CD4-positive, alpha-beta memory T cell (primary cell): ENCODE results near the gene CNTN1. TPM values are rescaled to one million over a fixed set of nuclear protein-coding genes. Genes with fewer than 3 reads are reported as not detected.
A peak's percentile ranks its signal among the peaks of the same experiment; 100 is the strongest.

Source experiments
- CTCF ChIA-PET: fragments of 350-600 bp; sonication (Branson Sonifier 250); formaldehyde crosslinking; loops from one replicate; lab custom pipeline; 2021; ENCODE audit warnings: inconsistent platforms; ENCODE audit not compliant: partially characterized antibody; lab: Charles Lee
- POLR2A ChIA-PET: fragments of 350-600 bp; sonication (Branson Sonifier 250); formaldehyde crosslinking; loops from one replicate; lab custom pipeline; 2021; ENCODE audit not compliant: partially characterized antibody; lab: Charles Lee
- DNase-seq, 5 donors: peaks; one replicate each; pipeline versions ENCODE4 v3.0.0 to v3.0.0-alpha.2; 2020 to 2022; ENCODE audit warnings: mixed read lengths in 1 of 5
- H3K27ac ChIP-seq: one replicate; pipeline ENCODE4 v1.7.0; 2013; ENCODE audit warnings: low read depth, low read length
- H3K27me3 ChIP-seq: 2 replicates; pipeline ENCODE4 v1.7.0; 2013; ENCODE audit warnings: mild to moderate bottlenecking, low read length, moderate library complexity; ENCODE audit not compliant: insufficient read depth
- H3K36me3 ChIP-seq: 2 replicates; pipeline ENCODE4 v1.7.0; 2013; ENCODE audit warnings: mild to moderate bottlenecking, low read length, moderate library complexity; ENCODE audit not compliant: insufficient read depth
- H3K4me1 ChIP-seq: 2 replicates; pipeline ENCODE4 v1.7.0; 2013; ENCODE audit warnings: mild to moderate bottlenecking, low read length, moderate library complexity; ENCODE audit not compliant: insufficient read depth
- H3K4me3 ChIP-seq, 2 donors: one replicate each; pipeline ENCODE4 v1.7.0; 2013; ENCODE audit warnings: low read length in 2 of 2, mild to moderate bottlenecking in 1 of 2
- H3K9me3 ChIP-seq, 2 donors: one replicate each; pipeline ENCODE4 v1.7.0; 2013; ENCODE audit warnings: low read length in 2 of 2, control low read depth in 1 of 2; ENCODE audit not compliant: control insufficient read depth in 1 of 2
- H3K27ac Mint-ChIP-seq, 7 donors: one replicate each; pipeline ENCODE4 v1.8.0; 2020 to 2021; ENCODE audit warnings: mixed read lengths in 7 of 7, mild to moderate bottlenecking in 6 of 7, inconsistent platforms in 3 of 7, moderate library complexity in 3 of 7
- H3K27me3 Mint-ChIP-seq, 2 donors: one replicate each; pipeline ENCODE4 v1.8.0; 2020 to 2021; ENCODE audit warnings: mixed read lengths in 2 of 2
- H3K36me3 Mint-ChIP-seq, 2 donors: one replicate each; pipeline ENCODE4 v1.8.0; 2020 to 2021; ENCODE audit warnings: mixed read lengths in 2 of 2, inconsistent platforms in 1 of 2, mild to moderate bottlenecking in 1 of 2
- H3K4me1 Mint-ChIP-seq, 4 donors: one replicate each; pipeline ENCODE4 v1.8.0; 2020 to 2021; ENCODE audit warnings: mixed read lengths in 4 of 4, mild to moderate bottlenecking in 1 of 4
- H3K4me3 Mint-ChIP-seq, 8 donors: one replicate each; pipeline ENCODE4 v1.8.0; 2020 to 2021; ENCODE audit warnings: mixed read lengths in 8 of 8, mild to moderate bottlenecking in 7 of 8, moderate library complexity in 6 of 8, inconsistent platforms in 3 of 8
- H3K9me3 Mint-ChIP-seq, 8 donors: one replicate each; pipeline ENCODE4 v1.8.0; 2020 to 2021; ENCODE audit warnings: mixed read lengths in 8 of 8, mild to moderate bottlenecking in 5 of 8, inconsistent platforms in 3 of 8, moderate library complexity in 1 of 8
- intact Hi-C: fragments of 100-400 bp; cut with micrococcal nuclease; formaldehyde crosslinking; loops from one replicate; pipeline ENCODE4 v1.15.1; 2023
- polyA plus RNA-seq, 2 donors: library from polyadenylated mRNA; unstranded; fragments of 300-500 nt; fragmentation: Illumina TruSeq; gene quantifications; one replicate each; pipeline ENCODE4 v1.2.3, GENCODE V29; 2021
- total RNA-seq, 2 experiments: library from RNA; stranded (reverse); gene quantifications; one replicate each; pipeline ENCODE4 v1.2.3, GENCODE V29; 2021

CNTN1 gene
- total and polyA plus RNA-seq, 4 experiments from 2014 or later, result not detected

GRCh38 chr12:40834321-40834720 lies 142.1 kb downstream of the CNTN1 start:
- H3K27me3 ChIP-seq, result no peaks in the 10 kb centered on the region
- no peak overlapping the region for H3K4me3 Mint-ChIP-seq
- no peaks in the 10 kb centered on the region for H3K4me1 Mint-ChIP-seq
- H3K4me1 ChIP-seq, result no peaks in the 10 kb centered on the region
- no peak overlapping the region for H3K4me3 ChIP-seq
- H3K9me3 ChIP-seq, result no peaks in the 10 kb centered on the region
- DNase-seq, result no peak
- ChIA-PET POLR2A (no interaction called here), CTCF (no interaction called here)
- H3K27me3 Mint-ChIP-seq, result peaks cover 0 to 1% of the 10 kb centered on the region in 2 donors
- H3K36me3 ChIP-seq, result no peaks in the 10 kb centered on the region
- peak overlapping the region in 1 of 7 donors; percentile 29 for H3K27ac Mint-ChIP-seq
- H3K9me3 Mint-ChIP-seq, result peaks cover 0 to 2% (median 0%) of the 10 kb centered on the region in 8 donors
- no peaks in the 10 kb centered on the region for H3K36me3 Mint-ChIP-seq
- no peak overlapping the region for H3K27ac ChIP-seq
- intact Hi-C loops, result no loop called here

GRCh38 chr12:40837891-40838429 lies 145.7 kb downstream of the CNTN1 start:
- no peaks in the 10 kb centered on the region for H3K27me3 ChIP-seq
- POLR2A ChIA-PET, result no interaction called here
- H3K36me3 ChIP-seq, result no peaks in the 10 kb centered on the region
- intact Hi-C loops, result no loop called here
- H3K9me3 ChIP-seq, result no peaks in the 10 kb centered on the region
- H3K4me3 ChIP-seq, result no peak overlapping the region
- Mint-ChIP-seq H3K4me3 (no peak overlapping the region), H3K27me3 (peaks cover 0 to 1% of the 10 kb centered on the region in 2 donors), H3K9me3 (peaks cover 0 to 4% (median 1%) of the 10 kb centered on the region in 8 donors), H3K27ac (no peak overlapping the region), H3K4me1 (no peaks in the 10 kb centered on the region), H3K36me3 (no peaks in the 10 kb centered on the region)
- peak in 1 of 5 donors; percentile 13 for DNase-seq
- no peaks in the 10 kb centered on the region for H3K4me1 ChIP-seq
- no peak overlapping the region for H3K27ac ChIP-seq
- CTCF ChIA-PET, result no interaction called here

- CTCF ChIA-PET, result no interaction called here
- H3K9me3 ChIP-seq, result no peaks in the 10 kb centered on the region
- H3K27ac ChIP-seq, result no peak overlapping the region
- no peaks in the 10 kb centered on the region for H3K4me1 ChIP-seq
- no peaks in the 10 kb centered on the region for H3K36me3 ChIP-seq
- no peak for DNase-seq
- H3K4me1 Mint-ChIP-seq, result no peaks in the 10 kb centered on the region
- no peak overlapping the region for H3K4me3 ChIP-seq
- POLR2A ChIA-PET, result no interaction called here
- intact Hi-C loops, result no loop called here
- no peaks in the 10 kb centered on the region for H3K36me3 Mint-ChIP-seq
- H3K27ac Mint-ChIP-seq, result no peak overlapping the region
- H3K4me3 Mint-ChIP-seq, result no peak overlapping the region
- no peaks in the 10 kb centered on the region for H3K27me3 ChIP-seq
- peaks cover 0 to 7% (median under 1%) of the 10 kb centered on the region in 8 donors for H3K9me3 Mint-ChIP-seq
- H3K27me3 Mint-ChIP-seq, result no peaks in the 10 kb centered on the region
Observed at GRCh38 chr12:40843495-40843894, 151.3 kb downstream of the CNTN1 start.

GRCh38 chr12:40853221-40853620 lies 161.0 kb downstream of the CNTN1 start:
- no peak overlapping the region for H3K4me3 Mint-ChIP-seq
- no peaks in the 10 kb centered on the region for H3K36me3 ChIP-seq
- intact Hi-C loops, result no loop called here
- no peaks in the 10 kb centered on the region for H3K4me1 ChIP-seq
- CTCF ChIA-PET, result no interaction called here
- no peaks in the 10 kb centered on the region for H3K36me3 Mint-ChIP-seq
- no peak overlapping the region for H3K27ac ChIP-seq
- H3K9me3 Mint-ChIP-seq, result peaks cover 0 to 14% (median 0%) of the 10 kb centered on the region in 8 donors
- no peak overlapping the region for H3K4me3 ChIP-seq
- no peaks in the 10 kb centered on the region for H3K4me1 Mint-ChIP-seq
- H3K9me3 ChIP-seq, result no peaks in the 10 kb centered on the region
- no peak for DNase-seq
- no peaks in the 10 kb centered on the region for H3K27me3 Mint-ChIP-seq
- POLR2A ChIA-PET, result no interaction called here
- H3K27me3 ChIP-seq, result no peaks in the 10 kb centered on the region
- no peak overlapping the region for H3K27ac Mint-ChIP-seq

GRCh38 chr12:40854604-40855003 lies 162.4 kb downstream of the CNTN1 start:
- no peak for DNase-seq
- Mint-ChIP-seq H3K4me3 (no peak overlapping the region), H3K27ac (no peak overlapping the region), H3K36me3 (no peaks in the 10 kb centered on the region), H3K9me3 (peaks cover 0 to 14% (median 0%) of the 10 kb centered on the region in 8 donors), H3K27me3 (no peaks in the 10 kb centered on the region), H3K4me1 (no peaks in the 10 kb centered on the region)
- intact Hi-C loops, result no loop called here
- ChIA-PET CTCF (no interaction called here), POLR2A (no interaction called here)
- no peak overlapping the region for H3K4me3 ChIP-seq
- H3K4me1 ChIP-seq, result no peaks in the 10 kb centered on the region
- no peak overlapping the region for H3K27ac ChIP-seq
- no peaks in the 10 kb centered on the region for H3K9me3 ChIP-seq
- H3K27me3 ChIP-seq, result no peaks in the 10 kb centered on the region
- H3K36me3 ChIP-seq, result no peaks in the 10 kb centered on the region

- Histone ChIP-seq H3K36me3 (no peaks in the 10 kb centered on the region), H3K27ac (no peak overlapping the region), H3K27me3 (no peaks in the 10 kb centered on the region), H3K9me3 (no peaks in the 10 kb centered on the region), H3K4me1 (no peaks in the 10 kb centered on the region), H3K4me3 (no peak overlapping the region)
- Mint-ChIP-seq H3K4me3 (no peak overlapping the region), H3K27me3 (no peaks in the 10 kb centered on the region), H3K9me3 (peaks cover 0 to 4% (median 2%) of the 10 kb centered on the region in 8 donors), H3K36me3 (no peaks in the 10 kb centered on the region), H3K27ac (no peak overlapping the region), H3K4me1 (no peaks in the 10 kb centered on the region)
- DNase-seq, result no peak
- CTCF ChIA-PET, result no interaction called here
- intact Hi-C loops, result no loop called here
- POLR2A ChIA-PET, result no interaction called here
Observed at GRCh38 chr12:40864891-40865290, 172.7 kb downstream of the CNTN1 start.

GRCh38 chr12:40870981-40871380 lies 178.7 kb downstream of the CNTN1 start:
- H3K9me3 ChIP-seq, result no peaks in the 10 kb centered on the region
- no peaks in the 10 kb centered on the region for H3K4me1 ChIP-seq
- ChIA-PET CTCF (no interaction called here), POLR2A (no interaction called here)
- no peaks in the 10 kb centered on the region for H3K36me3 ChIP-seq
- no peaks in the 10 kb centered on the region for H3K27me3 Mint-ChIP-seq
- no peak overlapping the region for H3K27ac Mint-ChIP-seq
- intact Hi-C loops, result no loop called here
- no peak for DNase-seq
- no peaks in the 10 kb centered on the region for H3K36me3 Mint-ChIP-seq
- no peak overlapping the region for H3K4me3 Mint-ChIP-seq
- no peak overlapping the region for H3K27ac ChIP-seq
- H3K4me3 ChIP-seq, result no peak overlapping the region
- H3K27me3 ChIP-seq, result no peaks in the 10 kb centered on the region
- H3K9me3 Mint-ChIP-seq, result peaks cover 0 to 4% (median under 1%) of the 10 kb centered on the region in 8 donors
- H3K4me1 Mint-ChIP-seq, result no peaks in the 10 kb centered on the region

- intact Hi-C loops, result no loop called here
- peaks cover 0 to 4% (median 0%) of the 10 kb centered on the region in 8 donors for H3K9me3 Mint-ChIP-seq
Observed at GRCh38 chr12:40874868-40875267, 182.6 kb downstream of the CNTN1 start.

More at GRCh38 chr12:40874868-40875267, 182.6 kb downstream of the CNTN1 start:
- H3K27me3 Mint-ChIP-seq, result no peaks in the 10 kb centered on the region
- ChIA-PET CTCF (no interaction called here), POLR2A (no interaction called here)
- H3K4me1 Mint-ChIP-seq, result no peaks in the 10 kb centered on the region
- Histone ChIP-seq H3K27me3 (no peaks in the 10 kb centered on the region), H3K27ac (no peak overlapping the region), H3K4me3 (no peak overlapping the region), H3K4me1 (no peaks in the 10 kb centered on the region), H3K9me3 (no peaks in the 10 kb centered on the region), H3K36me3 (no peaks in the 10 kb centered on the region)
- no peak for DNase-seq
- H3K27ac Mint-ChIP-seq, result no peak overlapping the region
- H3K4me3 Mint-ChIP-seq, result no peak overlapping the region
- H3K36me3 Mint-ChIP-seq, result no peaks in the 10 kb centered on the region
